Gastroesophageal sphincter (tissue), 4 donors: Measurements from ENCODE around the gene MT1M. TPM values are rescaled to one million over a fixed set of nuclear protein-coding genes. Genes with fewer than 3 reads are reported as not detected.
A peak's percentile ranks its signal among the peaks of the same experiment; 100 is the strongest.

Source experiments
- ATAC-seq: fragments of 150-250 bp; one replicate; pipeline ENCODE4 v1.9.1; 2016; ENCODE audit warnings: mild to moderate bottlenecking, moderate library complexity
- H3K27ac ChIP-seq, 4 donors: fragments of 200-600 bp; sonication (generic) in 3 of 4; 1 replicate in 3 of 4; 2 replicates in 1 of 4; pipeline ENCODE4 v1.5.1; 2016 to 2019
- H3K27me3 ChIP-seq: fragments of 200-600 bp; sonication (generic); one replicate; pipeline ENCODE4 v1.5.1; 2019
- H3K36me3 ChIP-seq, 2 donors: fragments of 200-600 bp; sonication (generic); one replicate each; pipeline ENCODE4 v1.5.1; 2019; ENCODE audit warnings: control low read depth in 1 of 2
- H3K4me1 ChIP-seq, 3 donors: fragments of 200-600 bp; sonication (generic); 1 replicate in 2 of 3; 2 replicates in 1 of 3; pipeline ENCODE4 v1.5.1; 2016 to 2019; ENCODE audit warnings: control low read depth in 2 of 3
- H3K4me3 ChIP-seq, 2 donors: fragments of 200-600 bp; sonication (generic); one replicate each; pipeline ENCODE4 v1.5.1; 2019; ENCODE audit warnings: mild to moderate bottlenecking in 1 of 2, moderate library complexity in 1 of 2
- H3K9me3 ChIP-seq, 3 donors: fragments of 200-600 bp; sonication (generic); one replicate each; pipeline ENCODE4 v1.5.1; 2017 to 2019; ENCODE audit warnings: control low read depth in 2 of 3
- EP300 ChIP-seq: sonication (generic); formaldehyde crosslinking; IDR thresholded peaks from one replicate; pipeline ENCODE4 v1.6.1; 2017; ENCODE audit warnings: antibody characterized with exemption, mild to moderate bottlenecking
- POLR2A ChIP-seq, 2 donors: fragments of 450-650 bp; IDR thresholded peaks; one replicate each; pipeline ENCODE4 v1.6.1; 2017; ENCODE audit warnings: antibody characterized with exemption in 2 of 2, mild to moderate bottlenecking in 2 of 2, moderate library complexity in 1 of 2
- POLR2AphosphoS5 ChIP-seq: sonication (generic); formaldehyde crosslinking; IDR thresholded peaks from one replicate; pipeline ENCODE4 v1.6.1; 2017; ENCODE audit warnings: antibody characterized with exemption
- WGBS, 2 donors: methylation state at CpG; one replicate each; pipeline ENCODE4 v1.1.5; 2018; ENCODE audit warnings: low coverage in 1 of 2; 5-methylcytosine and 5-hydroxymethylcytosine counted together
- total RNA-seq, 4 donors: library from RNA; depleted of rRNA; stranded (reverse); fragments of >200 nt; gene quantifications; one replicate each; pipeline ENCODE4 v1.1.0, GENCODE V29; 2016
- TF ChIP-seq, protein P1 (sequence below), 4 experiments: fragments of 200-600 bp in 2 of 4; fragments of 450-650 bp in 2 of 4; sonication (generic) in 1 of 4; IDR thresholded peaks; one replicate each; pipeline ENCODE4 v1.5.1; 2017 to 2019; ENCODE audit warnings: antibody characterized with exemption in 4 of 4, mild to moderate bottlenecking in 2 of 4, moderate library complexity in 2 of 4

MT1M gene
- total RNA-seq, 4 donors from 2014 or later, result 2.6 to 36.9 (median 6.9) TPM

DNA sequence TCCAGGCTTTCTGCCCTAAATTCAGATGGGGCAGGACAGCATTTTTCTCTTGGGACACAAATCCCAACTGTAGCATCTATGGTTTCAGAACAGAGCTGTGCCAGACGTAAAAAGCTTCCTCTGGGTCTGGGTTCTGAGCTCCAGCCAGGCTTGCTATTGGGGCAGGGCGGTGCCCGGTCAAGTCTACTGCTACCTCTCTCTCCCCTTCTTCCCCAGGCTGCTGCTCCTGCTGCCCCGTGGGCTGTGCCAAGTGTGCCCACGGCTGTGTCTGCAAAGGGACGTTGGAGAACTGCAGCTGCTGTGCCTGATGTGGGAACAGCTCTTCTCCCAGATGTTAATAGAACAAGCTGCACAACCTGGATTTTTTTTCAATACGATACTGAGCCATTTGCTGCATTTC is 1.1 kb downstream of the MT1M start:
- Histone ChIP-seq H3K4me3 (peak overlapping the region in 1 of 2 donors; percentile 53), H3K4me1 (peaks cover 0 to 42% (median 12%) of the 10 kb centered on the region in 3 donors), H3K9me3 (no peaks in the 10 kb centered on the region), H3K27ac (peak overlapping the region in 2 of 4 donors; percentile 4 to 81), H3K27me3 (peaks cover 60% of the 10 kb centered on the region), H3K36me3 (no peaks in the 10 kb centered on the region)
- TF ChIP-seq, protein P1, sequence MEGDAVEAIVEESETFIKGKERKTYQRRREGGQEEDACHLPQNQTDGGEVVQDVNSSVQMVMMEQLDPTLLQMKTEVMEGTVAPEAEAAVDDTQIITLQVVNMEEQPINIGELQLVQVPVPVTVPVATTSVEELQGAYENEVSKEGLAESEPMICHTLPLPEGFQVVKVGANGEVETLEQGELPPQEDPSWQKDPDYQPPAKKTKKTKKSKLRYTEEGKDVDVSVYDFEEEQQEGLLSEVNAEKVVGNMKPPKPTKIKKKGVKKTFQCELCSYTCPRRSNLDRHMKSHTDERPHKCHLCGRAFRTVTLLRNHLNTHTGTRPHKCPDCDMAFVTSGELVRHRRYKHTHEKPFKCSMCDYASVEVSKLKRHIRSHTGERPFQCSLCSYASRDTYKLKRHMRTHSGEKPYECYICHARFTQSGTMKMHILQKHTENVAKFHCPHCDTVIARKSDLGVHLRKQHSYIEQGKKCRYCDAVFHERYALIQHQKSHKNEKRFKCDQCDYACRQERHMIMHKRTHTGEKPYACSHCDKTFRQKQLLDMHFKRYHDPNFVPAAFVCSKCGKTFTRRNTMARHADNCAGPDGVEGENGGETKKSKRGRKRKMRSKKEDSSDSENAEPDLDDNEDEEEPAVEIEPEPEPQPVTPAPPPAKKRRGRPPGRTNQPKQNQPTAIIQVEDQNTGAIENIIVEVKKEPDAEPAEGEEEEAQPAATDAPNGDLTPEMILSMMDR (IDR thresholded peaks at IDR 0.05), result no peak
- no peak for TF ChIP-seq POLR2AphosphoS5
- no peak for TF ChIP-seq POLR2A (IDR thresholded peaks at IDR 0.05)
- no peak for TF ChIP-seq EP300
- ATAC-seq, result no peak
- WGBS, 2 donors, result 58 to 67% methylated on average over 1 to 4 of the region's 7 CpGs

DNA sequence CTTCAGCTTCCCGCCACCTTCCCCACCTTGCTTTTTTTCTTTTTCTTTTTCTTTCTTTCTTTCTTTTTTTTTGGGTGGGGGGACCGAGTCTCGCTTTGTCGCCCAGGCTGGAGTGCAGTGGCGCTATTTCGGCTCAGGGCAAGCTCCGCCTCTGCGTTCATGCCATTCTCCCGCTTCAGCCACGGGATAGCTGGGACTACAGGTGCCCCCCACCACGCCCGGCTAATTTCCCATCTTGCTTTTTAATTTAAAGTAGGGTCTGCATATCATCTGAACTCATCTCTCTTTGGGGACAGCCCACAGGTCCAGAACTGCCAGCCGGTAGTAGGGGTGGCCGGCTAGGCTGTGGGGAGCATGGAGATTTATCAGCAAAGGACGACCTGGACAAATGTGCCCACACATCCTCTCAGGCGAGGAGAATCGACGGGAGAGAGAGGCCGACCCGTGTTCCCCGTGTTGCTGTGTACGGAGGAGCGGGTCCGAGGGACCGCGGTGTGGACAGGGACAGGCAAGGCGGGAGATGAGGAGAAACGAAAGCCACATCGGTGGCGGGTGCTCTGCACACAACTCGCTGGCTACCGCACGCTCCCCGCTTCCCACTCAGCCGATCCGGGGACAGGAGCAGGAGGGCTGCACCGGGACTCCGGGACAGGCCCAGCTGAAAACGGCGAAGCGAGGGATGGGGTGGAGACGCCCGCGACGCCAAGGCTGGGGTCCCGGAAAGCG is 2.4 kb downstream of the MT1M start:
- Histone ChIP-seq H3K27me3 (peaks cover 73% of the 10 kb centered on the region), H3K4me3 (peak overlapping the region in 1 of 2 donors; percentile 53), H3K36me3 (no peaks in the 10 kb centered on the region), H3K9me3 (no peaks in the 10 kb centered on the region), H3K27ac (no peak overlapping the region), H3K4me1 (peaks cover 0 to 51% (median 16%) of the 10 kb centered on the region in 3 donors)
- 32 to 56% methylated on average over 1 to 10 of the region's 47 CpGs for WGBS, 2 donors
- no peak for ATAC-seq
- TF ChIP-seq, protein P1 (IDR thresholded peaks at IDR 0.05), result no peak
- peak in 1 of 2 donors; percentile 9 for TF ChIP-seq POLR2A (IDR thresholded peaks at IDR 0.05)

DNA sequence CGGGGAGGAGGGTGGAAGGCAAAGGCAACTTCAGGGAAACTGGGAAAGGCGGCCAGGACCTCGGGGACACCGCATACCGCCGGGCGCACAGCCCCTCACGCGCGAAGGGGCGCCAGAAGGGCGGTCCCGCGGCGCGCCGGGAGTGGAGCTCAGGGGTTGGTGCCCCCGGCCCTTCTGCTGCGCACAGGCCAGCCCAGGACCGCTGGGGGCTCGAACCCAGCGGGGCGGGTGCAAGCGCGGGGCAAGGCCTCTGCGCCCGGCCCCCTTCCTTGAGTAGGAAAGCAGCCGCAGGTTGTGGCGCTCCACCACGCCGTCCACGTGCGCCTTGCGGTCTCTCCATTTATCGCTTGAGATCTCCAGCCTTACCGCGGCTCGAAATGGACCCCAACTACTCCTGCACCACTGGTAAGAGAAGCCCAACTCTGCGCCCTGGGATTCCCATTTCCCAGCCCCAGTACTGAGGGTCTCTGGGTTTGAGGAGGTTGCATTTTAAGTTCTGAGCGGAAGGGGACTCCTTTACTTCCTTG is 3.0 kb downstream of the MT1M start:
- Histone ChIP-seq H3K4me1 (peaks cover 0 to 51% (median 16%) of the 10 kb centered on the region in 3 donors), H3K4me3 (peak overlapping the region in 1 of 2 donors; percentile 53), H3K27me3 (peaks cover 80% of the 10 kb centered on the region), H3K9me3 (no peaks in the 10 kb centered on the region), H3K27ac (no peak overlapping the region), H3K36me3 (no peaks in the 10 kb centered on the region)
- TF ChIP-seq, protein P1 (IDR thresholded peaks at IDR 0.05), result no peak
- TF ChIP-seq POLR2A (IDR thresholded peaks at IDR 0.05), result no peak
- no peak for TF ChIP-seq POLR2AphosphoS5
- TF ChIP-seq EP300, result no peak
- no peak for ATAC-seq
- no CpG with 5 or more reads among the region's 40 CpGs for WGBS, 2 donors

DNA sequence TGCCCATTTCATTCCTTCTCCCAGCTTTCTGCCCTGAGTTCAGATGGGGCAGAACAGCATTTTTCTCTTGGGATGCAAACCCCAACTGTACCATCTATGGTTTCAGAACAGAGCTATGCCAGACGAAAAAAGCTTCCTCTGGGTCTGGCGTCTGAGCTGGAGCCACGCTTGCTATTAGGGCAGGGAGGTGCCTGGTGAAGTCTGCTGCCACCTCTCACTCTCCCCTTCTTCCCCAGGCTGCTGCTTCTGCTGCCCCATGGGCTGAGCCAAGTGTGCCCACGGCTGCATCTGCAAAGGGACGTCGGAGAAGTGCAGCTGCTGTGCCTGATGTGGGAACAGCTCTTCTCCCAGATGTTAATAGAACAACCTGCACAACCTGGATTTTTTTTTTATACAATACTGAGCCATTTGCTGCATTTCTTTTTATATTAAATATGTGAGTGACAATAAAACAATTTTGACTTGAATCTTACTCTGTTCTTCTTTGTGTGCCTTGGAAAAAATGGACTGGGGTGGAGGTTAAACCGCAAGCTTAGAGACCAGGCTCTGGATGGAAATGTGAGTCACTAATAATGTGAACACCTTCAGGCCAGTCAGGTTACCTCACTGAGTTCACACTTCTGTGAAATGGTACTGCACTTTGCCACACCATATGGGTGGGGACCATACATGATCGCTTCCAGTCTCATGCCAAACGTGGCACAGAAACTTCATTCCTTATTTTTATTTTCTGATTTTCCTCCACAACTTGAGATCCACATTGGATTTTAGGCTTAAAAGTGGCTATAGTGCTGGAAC is 4.4 kb downstream of the MT1M start:
- no peak for ATAC-seq
- WGBS, 2 donors, result 67 to 72% methylated on average over 4 to 6 of the region's 9 CpGs
- no peak overlapping the region for H3K27ac ChIP-seq
- H3K36me3 ChIP-seq, result no peaks in the 10 kb centered on the region
- peaks cover 0 to 47% (median 16%) of the 10 kb centered on the region in 3 donors for H3K4me1 ChIP-seq
- H3K27me3 ChIP-seq, result peaks cover 92% of the 10 kb centered on the region
- no peak overlapping the region for H3K4me3 ChIP-seq
- H3K9me3 ChIP-seq, result no peaks in the 10 kb centered on the region
- TF ChIP-seq POLR2A (IDR thresholded peaks at IDR 0.05) (no peak), POLR2AphosphoS5 (no peak), EP300 (no peak)
- TF ChIP-seq, protein P1 (IDR thresholded peaks at IDR 0.05), result no peak
